GM12801 (cell line): ENCODE data around the gene ETV6.

Experiments
- TF ChIP-seq, protein P1 (sequence below): IDR thresholded peaks from one replicate; pipeline ENCODE4 v1.5.1; 2011; ENCODE audit warnings: control low read depth; ENCODE audit not compliant: insufficient read length; ENCODE audit errors: extremely low read depth

ETV6 gene

DNA sequence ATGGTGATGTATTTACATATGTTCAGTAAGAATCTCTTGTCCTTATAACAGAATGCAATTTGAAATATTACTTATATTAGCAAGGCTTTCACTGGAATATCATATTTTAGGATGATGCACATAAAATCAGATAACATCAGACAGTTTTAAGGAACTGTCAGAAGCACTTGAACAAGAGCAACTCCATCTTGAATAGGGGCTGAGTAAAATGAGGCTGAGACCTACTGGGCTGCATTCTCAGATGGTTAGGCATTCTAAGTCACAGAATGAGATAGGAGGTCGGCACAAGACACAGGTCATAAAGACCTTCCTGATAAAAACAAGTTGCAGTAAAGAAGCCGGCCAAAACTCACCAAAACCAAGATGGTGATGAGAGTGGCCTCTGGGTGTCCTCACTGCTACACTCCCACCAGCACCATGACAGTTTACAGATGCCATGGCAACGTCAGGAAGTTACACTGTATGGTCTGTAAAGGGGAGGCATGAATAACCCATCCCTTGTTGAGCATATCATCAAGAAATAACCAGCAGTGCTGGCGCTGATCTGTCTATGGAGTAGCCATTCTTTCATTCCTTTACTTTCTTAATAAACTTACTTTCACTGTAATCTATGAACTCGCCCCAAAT lies 27.6 kb upstream of the ETV6 start:
- TF ChIP-seq, protein P1, sequence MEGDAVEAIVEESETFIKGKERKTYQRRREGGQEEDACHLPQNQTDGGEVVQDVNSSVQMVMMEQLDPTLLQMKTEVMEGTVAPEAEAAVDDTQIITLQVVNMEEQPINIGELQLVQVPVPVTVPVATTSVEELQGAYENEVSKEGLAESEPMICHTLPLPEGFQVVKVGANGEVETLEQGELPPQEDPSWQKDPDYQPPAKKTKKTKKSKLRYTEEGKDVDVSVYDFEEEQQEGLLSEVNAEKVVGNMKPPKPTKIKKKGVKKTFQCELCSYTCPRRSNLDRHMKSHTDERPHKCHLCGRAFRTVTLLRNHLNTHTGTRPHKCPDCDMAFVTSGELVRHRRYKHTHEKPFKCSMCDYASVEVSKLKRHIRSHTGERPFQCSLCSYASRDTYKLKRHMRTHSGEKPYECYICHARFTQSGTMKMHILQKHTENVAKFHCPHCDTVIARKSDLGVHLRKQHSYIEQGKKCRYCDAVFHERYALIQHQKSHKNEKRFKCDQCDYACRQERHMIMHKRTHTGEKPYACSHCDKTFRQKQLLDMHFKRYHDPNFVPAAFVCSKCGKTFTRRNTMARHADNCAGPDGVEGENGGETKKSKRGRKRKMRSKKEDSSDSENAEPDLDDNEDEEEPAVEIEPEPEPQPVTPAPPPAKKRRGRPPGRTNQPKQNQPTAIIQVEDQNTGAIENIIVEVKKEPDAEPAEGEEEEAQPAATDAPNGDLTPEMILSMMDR: no peak

DNA sequence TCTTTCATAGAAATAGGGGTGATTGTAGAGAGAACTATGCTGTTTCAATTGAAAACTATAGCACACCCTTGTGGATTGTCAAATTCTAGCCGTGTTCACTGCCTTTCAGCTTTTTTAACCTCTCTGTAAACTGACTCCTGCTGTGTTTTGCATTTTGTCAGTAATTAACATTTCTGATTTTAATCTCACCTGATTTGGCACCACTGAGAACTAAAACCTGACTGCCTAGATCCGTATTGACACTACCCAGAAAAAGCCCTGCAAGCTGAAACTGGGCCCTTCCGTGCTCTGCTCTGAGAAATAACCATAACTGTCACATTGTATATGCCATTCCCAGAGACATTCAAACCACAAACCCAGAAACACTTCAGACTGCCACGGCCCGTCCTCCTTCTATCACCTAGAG lies 26.6 kb upstream of the ETV6 start:
- TF ChIP-seq, protein P1: no peak

- TF ChIP-seq, protein P1: no peak
These were observed 26.1 kb upstream of the ETV6 start for GRCh38 chr12:11623382-11623781.

DNA sequence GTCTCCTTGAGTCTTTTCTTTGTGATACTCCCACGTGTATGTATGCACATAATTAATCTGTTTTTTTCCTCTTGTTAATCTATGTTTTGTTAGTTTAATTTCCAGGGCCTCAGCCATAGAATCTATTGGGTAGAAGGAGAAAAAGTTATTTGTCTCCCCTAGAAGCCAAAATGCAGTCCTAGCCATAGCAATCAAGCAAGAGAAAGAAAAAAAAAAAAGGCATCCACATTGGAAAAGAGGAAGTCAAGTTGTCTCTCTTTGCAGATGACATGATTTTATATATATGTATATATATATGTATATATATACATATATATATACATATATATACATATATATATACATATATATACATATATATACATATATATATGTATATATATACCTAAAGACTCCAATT lies 25.4 kb upstream of the ETV6 start:
- TF ChIP-seq, protein P1: no peak

DNA sequence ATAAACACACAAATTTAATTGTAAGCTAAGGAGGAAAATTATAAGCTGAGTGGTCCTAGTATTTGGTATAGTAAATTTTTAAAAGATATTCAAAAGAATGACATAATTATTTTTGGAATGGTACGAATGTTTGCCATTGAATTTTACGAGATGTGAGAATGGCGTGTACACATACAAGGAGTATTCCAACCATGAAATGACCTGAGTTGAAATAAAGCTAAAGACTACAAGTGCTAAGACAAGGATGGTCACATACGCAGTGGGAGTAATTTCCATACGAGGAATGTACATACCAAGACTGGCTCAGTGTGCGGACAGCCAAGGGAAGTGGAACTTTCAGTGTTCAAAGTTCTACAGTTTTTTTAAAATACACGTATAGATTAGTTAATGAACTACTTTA lies 21.1 kb upstream of the ETV6 start:
- TF ChIP-seq, protein P1: no peak

- TF ChIP-seq, protein P1: no peak
These were observed 19.3 kb upstream of the ETV6 start for GRCh38 chr12:11630046-11630706.

DNA sequence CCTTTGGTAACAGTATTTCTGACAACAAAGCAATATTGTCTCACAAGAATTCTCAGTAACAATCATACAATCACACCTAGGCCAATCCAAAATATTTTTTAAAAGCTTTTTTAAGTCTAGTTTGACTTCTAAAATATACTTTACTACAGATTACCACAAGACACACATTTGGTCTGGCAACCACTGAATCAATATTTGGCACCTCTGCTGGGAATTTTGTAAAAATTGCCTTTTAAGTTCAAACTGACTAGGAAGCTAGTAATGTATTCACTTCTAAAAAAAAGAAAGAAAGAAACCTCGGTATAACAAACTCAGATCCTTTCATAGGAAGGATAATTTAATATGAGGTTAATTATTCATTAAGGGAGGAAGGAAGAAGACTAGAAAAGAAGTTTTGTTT lies 18.2 kb upstream of the ETV6 start:
- TF ChIP-seq, protein P1: no peak

DNA sequence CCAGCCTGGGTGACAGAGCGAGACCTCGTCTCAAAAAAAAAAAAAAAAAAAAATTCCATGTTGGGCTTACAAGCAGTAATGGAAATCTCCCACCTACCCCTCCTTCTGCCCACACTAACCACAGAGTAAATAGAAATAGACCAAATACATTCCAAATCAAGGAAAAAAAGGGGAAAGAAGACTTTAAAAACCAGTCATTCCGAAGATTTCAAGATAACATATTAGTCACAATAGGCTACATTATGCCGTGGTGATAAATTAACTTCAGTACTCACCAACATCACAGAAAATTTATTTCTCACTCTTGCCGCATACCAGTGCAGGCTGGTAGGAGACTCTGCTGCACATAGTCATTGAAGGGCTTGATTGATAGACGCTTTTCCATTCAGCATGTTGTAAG lies 15.5 kb upstream of the ETV6 start:
- TF ChIP-seq, protein P1: no peak
